ENCODE data around the gene POF1B.
"Not testable (repeated sequence)": the region's sequence is repeated elsewhere in the genome, so short reads cannot be mapped to it uniquely, and the experiment has no call there.

The POF1B gene

DNA sequence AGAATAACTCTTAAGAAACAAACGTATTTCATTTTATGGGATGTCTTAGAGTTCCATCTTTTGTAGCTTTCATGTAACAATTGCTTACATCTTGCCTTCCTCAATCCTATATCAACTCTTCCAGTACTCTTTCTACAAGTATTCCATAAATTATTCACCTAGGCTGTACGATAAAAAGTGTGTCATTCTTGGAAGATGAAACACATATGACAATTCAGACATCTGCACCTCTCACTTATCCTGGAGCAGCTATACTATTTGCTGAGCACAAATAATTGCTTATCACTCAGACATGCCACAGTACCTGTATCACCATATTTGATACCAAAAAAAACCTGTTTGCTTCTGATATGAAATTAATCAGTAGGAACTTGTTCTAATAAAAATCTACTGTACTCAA lies 1.0 kb downstream of the POF1B start:
- Histone ChIP-seq H3K4me3 (no peak overlapping the region), H3K27ac (no peak overlapping the region)
- TF ChIP-seq, protein P1, sequence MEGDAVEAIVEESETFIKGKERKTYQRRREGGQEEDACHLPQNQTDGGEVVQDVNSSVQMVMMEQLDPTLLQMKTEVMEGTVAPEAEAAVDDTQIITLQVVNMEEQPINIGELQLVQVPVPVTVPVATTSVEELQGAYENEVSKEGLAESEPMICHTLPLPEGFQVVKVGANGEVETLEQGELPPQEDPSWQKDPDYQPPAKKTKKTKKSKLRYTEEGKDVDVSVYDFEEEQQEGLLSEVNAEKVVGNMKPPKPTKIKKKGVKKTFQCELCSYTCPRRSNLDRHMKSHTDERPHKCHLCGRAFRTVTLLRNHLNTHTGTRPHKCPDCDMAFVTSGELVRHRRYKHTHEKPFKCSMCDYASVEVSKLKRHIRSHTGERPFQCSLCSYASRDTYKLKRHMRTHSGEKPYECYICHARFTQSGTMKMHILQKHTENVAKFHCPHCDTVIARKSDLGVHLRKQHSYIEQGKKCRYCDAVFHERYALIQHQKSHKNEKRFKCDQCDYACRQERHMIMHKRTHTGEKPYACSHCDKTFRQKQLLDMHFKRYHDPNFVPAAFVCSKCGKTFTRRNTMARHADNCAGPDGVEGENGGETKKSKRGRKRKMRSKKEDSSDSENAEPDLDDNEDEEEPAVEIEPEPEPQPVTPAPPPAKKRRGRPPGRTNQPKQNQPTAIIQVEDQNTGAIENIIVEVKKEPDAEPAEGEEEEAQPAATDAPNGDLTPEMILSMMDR (IDR thresholded peaks at IDR 0.05): no peak
- no peak for DNase-seq (ENCODE audit: low spot score)

DNA sequence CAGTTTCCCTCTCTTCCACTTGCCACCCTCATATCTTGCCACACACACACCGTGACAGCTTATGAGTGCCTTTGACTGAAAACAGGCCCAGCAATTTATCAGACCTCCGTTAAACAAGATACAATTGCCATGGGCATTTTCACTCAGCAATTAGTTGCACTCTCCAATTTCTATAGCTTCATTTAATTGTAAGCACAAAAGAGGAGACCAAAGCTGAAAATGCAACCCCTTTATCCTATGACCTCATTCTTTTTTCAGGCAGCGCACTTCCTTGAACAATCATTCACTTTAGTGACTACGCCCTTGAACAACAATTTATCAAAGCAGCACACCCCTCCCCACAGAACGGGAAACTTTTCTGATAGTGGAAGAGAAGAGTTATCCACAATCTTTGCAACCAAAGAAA lies 4.1 kb downstream of the POF1B start:
- TF ChIP-seq, protein P1 (IDR thresholded peaks at IDR 0.05): no peak
- H3K4me3 ChIP-seq: no peak overlapping the region
- H3K27ac ChIP-seq: no peak overlapping the region
- DNase-seq (ENCODE audit: low spot score): no peak

DNA sequence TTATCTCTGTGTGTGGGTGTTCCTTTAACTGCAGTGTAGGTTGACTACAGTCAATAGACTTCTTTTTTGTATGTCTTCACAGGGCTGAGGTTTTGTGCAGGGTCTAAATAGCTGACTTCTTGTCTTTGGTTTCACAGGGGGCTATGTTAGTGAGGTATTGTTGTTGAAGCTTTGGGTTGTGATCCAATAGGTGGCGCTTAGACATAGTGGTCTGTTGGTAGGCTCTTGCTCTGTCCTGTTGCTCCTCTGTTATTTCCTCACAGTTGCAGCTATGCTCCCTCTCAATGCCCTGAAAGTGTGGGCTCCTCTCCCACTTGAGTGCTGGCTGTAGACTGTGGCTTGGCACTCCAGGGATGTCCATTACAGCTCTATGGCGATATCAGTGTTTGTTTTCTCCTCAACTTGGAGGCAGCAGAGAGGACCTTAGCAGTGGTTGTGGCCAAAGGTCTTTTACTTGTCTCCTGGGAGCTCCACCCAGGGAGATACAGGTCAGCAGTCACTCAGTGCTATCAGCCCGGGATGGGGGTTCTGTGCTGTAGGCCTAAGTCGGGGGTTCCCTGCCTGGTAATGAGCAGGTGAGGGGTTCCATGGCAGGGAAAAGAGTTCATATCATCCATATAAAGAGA lies 14.0 kb downstream of the POF1B start:
- Histone ChIP-seq H3K27ac (no peak overlapping the region), H3K4me3 (no peak overlapping the region)
- no peak for DNase-seq (ENCODE audit: low spot score)
- TF ChIP-seq, protein P1 (IDR thresholded peaks at IDR 0.05): no peak

DNA sequence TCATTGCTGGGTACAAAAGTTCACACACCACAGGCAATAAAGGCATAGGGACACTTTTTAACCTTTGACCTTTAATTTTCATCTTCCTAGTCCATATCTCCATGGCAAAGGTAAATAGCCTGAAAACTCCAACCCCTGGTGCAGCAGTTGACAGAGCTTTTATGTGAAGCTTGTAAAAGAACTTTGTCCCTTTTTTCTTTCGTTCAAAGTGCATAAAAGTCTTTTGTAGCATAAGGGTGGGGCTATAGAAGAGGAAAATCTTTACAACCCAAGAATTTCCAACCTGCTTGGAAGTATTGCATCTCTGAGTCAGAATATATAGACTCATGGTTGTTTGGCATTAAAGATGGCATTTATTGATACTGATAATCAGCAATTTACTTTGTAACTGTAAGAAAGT lies 20.4 kb downstream of the POF1B start:
- H3K4me3 ChIP-seq: no peak overlapping the region
- TF ChIP-seq, protein P1 (IDR thresholded peaks at IDR 0.05): no peak
- no peak for DNase-seq (ENCODE audit: low spot score)
- no peak overlapping the region for H3K27ac ChIP-seq

DNA sequence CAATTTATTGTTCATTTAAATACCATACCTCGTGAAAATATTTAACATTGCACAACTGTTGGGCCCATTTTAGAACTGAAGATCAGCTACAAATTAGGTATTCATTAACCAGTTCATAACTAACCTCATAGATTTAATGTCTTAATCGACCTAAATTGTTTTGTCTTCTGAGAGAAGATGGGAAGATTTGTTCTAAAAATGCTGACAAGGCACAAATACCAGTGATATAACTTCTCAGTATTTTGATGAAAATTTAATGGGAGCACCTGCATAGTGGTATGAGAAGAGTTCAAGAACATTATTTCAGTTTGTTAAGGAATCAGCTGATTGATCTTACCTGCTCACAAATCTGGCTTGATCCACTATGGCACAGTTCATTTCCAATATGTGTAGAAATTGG lies 33.9 kb downstream of the POF1B start:
- Histone ChIP-seq H3K4me3 (no peak overlapping the region), H3K27ac (no peak overlapping the region)
- no peak for DNase-seq (ENCODE audit: low spot score)
- TF ChIP-seq, protein P1 (IDR thresholded peaks at IDR 0.05): no peak

DNA sequence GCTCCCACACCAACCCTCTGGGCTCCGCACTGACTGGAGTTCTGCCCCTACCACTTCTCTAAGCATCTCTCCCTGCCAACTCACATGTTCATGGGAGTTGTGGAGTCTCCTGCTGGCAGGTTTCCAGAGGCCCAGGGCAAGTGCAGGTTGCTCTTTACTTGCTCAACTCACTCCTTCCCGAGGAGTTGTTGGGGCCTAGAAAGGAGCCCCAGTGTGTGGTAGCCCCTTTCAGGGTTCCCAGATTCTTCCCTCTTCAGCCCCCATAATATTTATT lies 52.5 kb downstream of the POF1B start:
- TF ChIP-seq, protein P1 (IDR thresholded peaks at IDR 0.05): no peak
- Histone ChIP-seq H3K27ac (no peak overlapping the region), H3K4me3 (no peak overlapping the region)
- DNase-seq (ENCODE audit: low spot score): no peak

DNA sequence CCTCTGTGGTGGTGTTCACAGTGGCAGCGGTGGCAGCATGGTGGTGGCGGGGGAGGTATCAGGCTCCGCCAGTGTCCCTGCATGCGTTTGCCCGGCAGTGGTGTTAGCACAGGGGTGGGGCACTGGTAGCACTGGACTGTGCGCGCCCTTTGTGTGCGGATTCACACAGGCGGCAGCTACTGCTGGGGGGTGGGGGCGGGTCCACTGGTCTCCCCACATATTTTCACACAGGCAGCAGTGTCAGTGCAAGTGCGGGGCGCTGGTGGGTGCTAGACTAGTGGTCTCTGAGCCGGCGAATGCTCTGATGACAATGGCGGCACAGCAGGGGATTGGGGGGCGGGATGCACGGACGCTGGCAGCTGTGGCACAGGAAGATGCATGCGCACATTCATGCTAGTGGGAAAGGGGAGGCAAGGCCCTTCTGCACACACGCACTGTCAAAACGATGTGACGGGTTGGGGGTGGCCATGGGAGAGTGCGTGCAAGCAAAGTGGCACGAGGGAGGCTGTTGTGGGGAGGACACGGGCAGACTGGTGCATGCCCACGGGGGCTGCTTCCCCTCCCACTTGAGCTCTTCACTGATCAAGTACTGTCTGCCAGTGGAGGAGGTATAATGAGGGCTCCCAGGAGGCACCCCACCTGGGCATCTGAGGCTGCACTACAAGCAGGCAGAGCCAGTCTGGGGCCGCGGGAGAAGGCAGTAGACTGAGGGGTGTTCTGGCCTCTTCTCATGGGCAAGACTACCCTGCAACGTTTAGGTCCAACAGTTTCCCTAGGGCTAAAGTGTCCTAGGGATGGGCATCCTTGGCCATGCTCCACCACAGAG lies 53.0 kb downstream of the POF1B start:
- Histone ChIP-seq H3K4me3 (no peak overlapping the region), H3K27ac (no peak overlapping the region)
- TF ChIP-seq, protein P1 (IDR thresholded peaks at IDR 0.05): no peak
- no peak for DNase-seq (ENCODE audit: low spot score)

DNA sequence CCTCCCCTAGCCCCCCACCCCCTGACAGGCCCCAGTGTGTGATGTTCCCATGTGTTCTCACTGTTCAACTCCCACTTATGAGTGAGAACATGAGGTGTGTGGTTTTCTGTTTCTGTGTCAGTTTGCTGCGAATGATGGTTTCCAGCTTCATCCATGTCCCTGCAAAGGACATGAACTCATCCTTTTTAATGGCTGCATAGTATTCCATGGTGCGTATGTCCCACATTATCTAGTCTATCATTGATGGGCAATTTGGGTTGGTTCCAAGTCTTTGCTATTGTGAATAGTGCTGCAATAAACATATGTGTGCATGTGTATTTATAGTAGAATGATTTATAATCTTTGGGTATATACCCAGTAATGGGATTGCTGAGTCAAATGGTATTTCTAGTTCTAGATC lies 68.1 kb downstream of the POF1B start:
- H3K27ac ChIP-seq; H3K4me3 ChIP-seq; DNase-seq (ENCODE audit: low spot score): not testable (repeated sequence)

Data from coronary artery (tissue), 2 donors.